NCI-H187 treated with DMSO at 0.1 percent for 48 hours (cell line): ENCODE data around the gene VPS4B.

Source experiments
- DNase-seq: peaks from one replicate; lab custom pipeline; 2025; lab: John Stamatoyannopoulos, UW

VPS4B gene

DNA sequence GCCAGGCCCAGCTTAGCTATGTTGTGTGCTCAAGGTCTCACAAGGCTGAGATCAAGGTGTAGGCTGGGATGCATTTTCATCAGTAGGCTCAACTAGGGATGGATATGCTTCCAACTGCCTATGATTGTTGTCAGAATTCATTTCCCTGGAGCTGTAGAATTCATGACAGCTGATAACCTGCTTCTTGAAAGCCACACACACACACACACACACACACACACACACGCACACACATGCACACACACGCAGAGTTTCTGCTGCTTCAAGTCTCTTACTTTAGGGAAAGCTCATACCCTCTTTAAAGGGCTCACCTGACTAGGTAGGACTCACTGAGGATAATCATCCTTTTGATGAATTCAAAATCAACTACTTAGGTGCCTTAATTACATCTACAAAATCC is 8.2 kb upstream of the VPS4B start:
- no peak for DNase-seq

- no peak for DNase-seq
These were observed 5.3 kb upstream of the VPS4B start for GRCh38 chr18:63427558-63427957.

- no peak for DNase-seq
These were observed 608 bp upstream of the VPS4B start for GRCh38 chr18:63422864-63423304.

GRCh38 chr18:63421514-63421913 is 762 bp downstream of the VPS4B start:
- no peak for DNase-seq

GRCh38 chr18:63412953-63413352 is 9.3 kb downstream of the VPS4B start:
- DNase-seq: no peak

DNA sequence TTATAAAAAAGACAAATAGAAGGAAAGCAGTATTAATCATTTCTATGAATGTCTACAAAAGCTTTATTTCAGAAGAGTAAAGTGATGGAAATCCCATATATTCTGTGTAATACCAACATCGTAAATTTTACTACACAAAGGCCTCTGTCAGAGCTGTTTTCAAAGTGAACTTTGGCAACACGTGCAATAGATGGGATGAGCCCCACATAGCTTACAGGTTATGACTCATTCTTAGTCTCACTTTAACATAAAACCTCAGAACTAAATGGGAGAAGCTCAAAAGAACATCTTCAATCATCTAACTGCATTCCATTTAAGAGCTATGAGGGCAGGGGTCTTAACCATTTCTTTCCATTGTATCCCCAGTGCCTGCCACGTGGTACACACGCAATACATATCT is 11.5 kb downstream of the VPS4B start:
- no peak for DNase-seq

GRCh38 chr18:63409301-63409700 is 13.0 kb downstream of the VPS4B start:
- no peak for DNase-seq

- no peak for DNase-seq
These were observed 14.5 kb downstream of the VPS4B start for GRCh38 chr18:63407734-63408133.

- DNase-seq: no peak
These were observed 16.3 kb downstream of the VPS4B start for GRCh38 chr18:63405986-63406385.

DNA sequence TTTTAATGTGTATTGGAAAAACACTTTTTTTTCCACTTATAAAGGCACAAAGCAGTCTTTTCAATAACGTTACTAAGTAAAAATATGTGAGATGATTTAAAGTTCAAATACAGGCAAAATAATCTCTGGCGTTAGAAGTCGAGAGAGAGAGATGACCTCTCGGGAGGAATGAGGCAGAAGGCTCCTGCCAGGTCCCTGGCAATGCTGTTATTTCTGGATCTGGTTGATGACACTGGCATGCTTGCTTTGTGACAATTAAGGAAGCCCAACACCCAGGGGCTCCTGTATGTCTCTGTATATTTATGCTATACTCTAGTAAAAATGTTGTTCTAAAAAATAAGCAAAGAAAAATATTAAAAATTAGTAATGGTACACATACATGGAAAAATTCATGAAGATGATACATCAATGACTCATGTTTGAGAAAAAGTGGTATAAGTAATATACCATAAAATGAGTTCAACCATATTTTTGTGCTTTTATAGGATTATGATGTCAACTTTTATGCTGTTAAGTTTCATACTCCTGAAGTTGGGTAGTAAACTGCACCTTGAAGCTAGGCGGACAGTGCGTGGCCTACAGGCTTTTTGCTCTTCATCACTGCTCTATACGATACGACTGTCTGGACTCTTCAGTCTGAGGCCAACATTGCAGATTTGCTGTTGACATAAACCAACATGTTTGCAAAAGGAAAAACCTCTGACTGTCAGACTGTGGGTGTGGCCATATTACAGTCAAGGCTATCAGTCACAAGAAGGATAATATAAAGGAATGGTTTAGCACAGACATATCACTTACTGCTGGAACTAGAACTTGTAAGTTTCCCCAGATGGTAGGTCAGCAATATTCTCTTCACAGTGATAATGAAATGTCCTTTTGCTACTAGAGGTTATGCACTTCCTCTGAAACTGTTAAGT is 19.8 kb downstream of the VPS4B start:
- DNase-seq: no peak

DNA sequence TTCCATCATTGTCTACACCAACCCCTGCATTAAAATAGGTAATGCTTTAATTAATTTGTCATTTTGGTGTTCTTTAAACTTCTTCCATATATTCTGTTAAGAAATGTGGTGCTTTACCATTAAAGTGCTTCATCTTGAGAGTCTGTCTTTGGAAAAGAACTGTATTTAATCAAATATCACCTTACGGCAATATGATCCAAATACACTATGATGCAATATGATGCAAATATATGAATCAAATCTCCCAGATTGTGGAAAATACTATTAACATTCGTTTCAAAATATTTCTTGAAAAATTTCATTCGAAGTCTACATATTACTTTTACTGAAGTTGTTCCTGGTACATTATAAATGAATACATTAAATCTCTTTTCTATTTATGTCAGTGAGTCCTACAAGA is 23.0 kb downstream of the VPS4B start:
- no peak for DNase-seq

DNA sequence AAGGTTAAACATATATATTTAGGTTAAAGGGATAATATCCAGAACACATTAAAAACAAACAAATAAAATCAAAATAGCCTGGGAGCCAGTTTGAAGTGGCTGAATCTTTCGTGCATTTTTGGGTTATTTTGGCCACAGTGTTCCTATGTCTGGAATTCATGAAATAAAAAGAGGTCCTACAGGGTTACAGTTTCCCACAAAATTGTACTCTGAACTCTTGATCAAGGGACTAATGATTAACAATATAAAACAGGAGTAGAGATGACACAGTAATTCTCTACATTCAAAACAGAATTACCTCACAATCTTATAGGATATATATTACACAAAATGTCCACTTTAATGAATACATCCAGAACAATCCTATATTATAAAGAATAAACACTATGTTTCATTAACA is 24.9 kb downstream of the VPS4B start:
- DNase-seq: no peak

- no peak for DNase-seq
These were observed 26.8 kb downstream of the VPS4B start for GRCh38 chr18:63395503-63395902.

DNA sequence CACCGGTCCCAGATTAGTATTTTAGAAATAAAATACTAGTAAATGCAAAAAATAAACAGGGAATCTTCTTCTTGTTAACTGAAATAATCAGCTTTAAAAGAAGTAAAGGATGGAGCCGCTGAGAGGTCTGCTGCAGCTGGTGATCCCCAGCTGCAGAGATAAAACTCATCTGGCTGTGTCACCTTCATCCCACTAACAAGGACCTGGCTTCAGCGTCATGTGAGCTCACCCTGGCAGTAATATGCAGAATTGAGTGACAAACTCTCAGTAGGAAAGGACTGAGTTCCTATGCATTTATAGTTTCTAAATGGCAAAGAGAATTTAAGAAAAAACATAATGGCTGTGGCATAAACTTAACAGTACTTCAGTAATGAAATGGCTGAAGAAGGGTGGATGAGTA is 27.3 kb downstream of the VPS4B start:
- DNase-seq: no peak

DNA sequence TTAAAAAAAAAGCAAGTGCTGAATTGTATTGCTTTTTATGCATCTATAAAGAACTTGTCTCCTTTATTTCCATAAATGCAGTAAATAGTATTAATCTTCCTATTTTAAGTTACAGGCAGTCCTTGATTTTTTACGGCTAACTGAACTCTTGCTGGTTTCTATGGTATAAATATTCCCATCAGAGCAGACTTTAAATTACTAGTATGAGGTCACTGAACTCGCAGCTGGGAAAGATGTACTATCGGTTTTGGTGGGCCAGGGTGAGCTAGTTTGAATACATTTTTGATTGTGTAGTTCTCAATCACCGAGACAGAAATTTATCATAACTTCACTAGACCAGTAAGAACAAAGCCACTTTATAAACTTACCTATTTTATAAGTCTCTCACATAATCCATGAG is 34.4 kb downstream of the VPS4B start:
- DNase-seq: no peak

- DNase-seq: no peak
These were observed 39.4 kb downstream of the VPS4B start for GRCh38 chr18:63382843-63383242.

DNA sequence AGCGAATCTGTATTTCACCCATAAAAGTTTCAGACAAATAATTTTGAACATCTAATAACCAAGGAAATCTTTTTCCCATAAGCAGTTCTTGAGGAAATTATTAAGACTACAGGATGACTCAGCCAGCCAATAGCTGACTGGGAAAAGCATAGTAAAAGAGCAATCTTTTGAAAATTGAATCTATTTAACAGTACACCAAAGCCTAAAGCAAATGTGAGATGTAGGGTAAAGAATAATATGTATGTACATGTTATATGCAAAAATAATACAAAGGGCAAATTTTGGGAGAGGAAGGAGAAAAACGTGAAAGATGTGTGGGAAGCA is 42.7 kb downstream of the VPS4B start:
- DNase-seq: no peak

GRCh38 chr18:63378919-63379638 is 43.2 kb downstream of the VPS4B start:
- DNase-seq: no peak

GRCh38 chr18:63377275-63377980 is 44.8 kb downstream of the VPS4B start:
- no peak for DNase-seq

- no peak for DNase-seq
These were observed 45.7 kb downstream of the VPS4B start for GRCh38 chr18:63376538-63376937.

DNA sequence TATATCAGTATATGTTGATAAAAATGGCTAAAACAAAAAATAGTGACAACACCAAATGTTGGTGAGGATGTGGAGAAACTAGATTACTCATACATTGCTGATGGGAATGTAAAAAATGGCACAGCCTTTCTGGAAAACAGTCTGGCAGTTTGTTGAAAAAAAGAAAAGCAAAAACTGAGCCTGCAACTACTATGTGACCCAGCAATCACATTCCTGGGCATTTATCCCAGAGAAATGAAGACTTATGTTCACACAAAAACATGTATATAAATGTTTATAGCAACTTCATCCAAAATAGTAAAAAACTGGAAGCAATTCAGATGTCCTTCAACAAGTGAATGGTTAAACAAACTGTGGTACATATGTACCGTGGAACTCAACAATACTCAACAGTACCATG is 47.7 kb downstream of the VPS4B start:
- no peak for DNase-seq

DNA sequence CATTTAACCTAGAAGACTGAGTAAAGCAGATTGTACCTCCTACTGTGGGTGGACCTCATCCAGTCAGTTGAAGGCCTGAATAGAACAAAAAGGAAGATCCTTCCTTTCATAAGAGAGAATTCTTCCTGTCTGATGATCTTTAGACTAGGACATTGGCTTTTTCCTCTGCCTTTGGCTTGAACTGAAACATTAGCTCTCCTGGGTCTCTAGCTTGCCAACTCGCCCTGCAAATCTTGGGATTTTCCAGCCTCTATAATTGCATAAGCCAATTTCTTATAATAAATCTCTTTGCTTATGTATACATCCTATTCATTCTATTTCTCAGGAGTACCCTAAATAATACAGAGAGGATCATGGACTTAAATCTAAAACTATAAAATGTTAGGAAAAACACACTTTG is 49.1 kb downstream of the VPS4B start:
- no peak for DNase-seq

DNA sequence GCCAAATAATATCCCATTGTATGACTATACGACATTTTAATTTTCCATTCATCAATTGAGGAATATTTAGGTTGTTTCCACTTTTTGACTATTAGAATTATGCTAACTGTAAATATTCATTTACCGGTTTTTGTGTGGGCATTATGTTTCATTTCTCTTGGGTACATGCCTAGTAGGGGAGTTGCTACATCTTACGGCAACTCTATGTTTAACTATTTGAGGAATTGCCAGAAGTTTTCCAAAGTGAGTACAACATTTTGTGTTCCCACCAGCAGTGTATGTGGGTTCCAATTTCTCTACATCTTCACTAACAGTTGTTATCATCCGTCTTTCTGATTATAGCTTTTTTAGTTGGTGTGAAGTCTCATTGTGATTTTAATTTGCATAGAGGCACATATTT is 53.7 kb downstream of the VPS4B start:
- no peak for DNase-seq
